ENCODE results near the gene SLC26A9.
A peak's percentile ranks its signal among the peaks of the same experiment; 100 is the strongest.

The SLC26A9 gene

GRCh38 chr1:205943245-205943644 is at the start of gene SLC26A9:
TSS of gene SLC26A9 (minus strand) at chr1:205943456. CDS start at chr1:205935820, 7,636 bp downstream.
- no peak for DNase-seq (ENCODE audit: low read depth)

GRCh38 chr1:205992218-205992882 is 49.1 kb upstream of the SLC26A9 start:
- DNase-seq (ENCODE audit: low read depth) = no peak
- TF ChIP-seq, protein P1, sequence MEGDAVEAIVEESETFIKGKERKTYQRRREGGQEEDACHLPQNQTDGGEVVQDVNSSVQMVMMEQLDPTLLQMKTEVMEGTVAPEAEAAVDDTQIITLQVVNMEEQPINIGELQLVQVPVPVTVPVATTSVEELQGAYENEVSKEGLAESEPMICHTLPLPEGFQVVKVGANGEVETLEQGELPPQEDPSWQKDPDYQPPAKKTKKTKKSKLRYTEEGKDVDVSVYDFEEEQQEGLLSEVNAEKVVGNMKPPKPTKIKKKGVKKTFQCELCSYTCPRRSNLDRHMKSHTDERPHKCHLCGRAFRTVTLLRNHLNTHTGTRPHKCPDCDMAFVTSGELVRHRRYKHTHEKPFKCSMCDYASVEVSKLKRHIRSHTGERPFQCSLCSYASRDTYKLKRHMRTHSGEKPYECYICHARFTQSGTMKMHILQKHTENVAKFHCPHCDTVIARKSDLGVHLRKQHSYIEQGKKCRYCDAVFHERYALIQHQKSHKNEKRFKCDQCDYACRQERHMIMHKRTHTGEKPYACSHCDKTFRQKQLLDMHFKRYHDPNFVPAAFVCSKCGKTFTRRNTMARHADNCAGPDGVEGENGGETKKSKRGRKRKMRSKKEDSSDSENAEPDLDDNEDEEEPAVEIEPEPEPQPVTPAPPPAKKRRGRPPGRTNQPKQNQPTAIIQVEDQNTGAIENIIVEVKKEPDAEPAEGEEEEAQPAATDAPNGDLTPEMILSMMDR (IDR thresholded peaks at IDR 0.05; ENCODE audit: low read length, missing control alignments) = no peak
- H3K4me3 ChIP-seq (replicated peaks; ENCODE audit: low read depth, low read length) = no peak overlapping the region

More at GRCh38 chr1:205943245-205943644, at the start of gene SLC26A9:
- no peak within 1 kb of the TSS for H3K4me3 ChIP-seq (replicated peaks; ENCODE audit: low read depth, low read length)
- TF ChIP-seq, protein P1 (IDR thresholded peaks at IDR 0.05; ENCODE audit: low read length, missing control alignments) = no peak

- H3K4me3 ChIP-seq (replicated peaks; ENCODE audit: low read depth, low read length) = no peak overlapping the region
- DNase-seq (ENCODE audit: low read depth) = peak; percentile 36
- TF ChIP-seq, protein P1 (IDR thresholded peaks at IDR 0.05; ENCODE audit: low read length, missing control alignments) = no peak
Observed at GRCh38 chr1:205991237-205991636, 48.0 kb upstream of the SLC26A9 start.

- DNase-seq (ENCODE audit: low read depth) = no peak
- no peak overlapping the region for H3K4me3 ChIP-seq (replicated peaks; ENCODE audit: low read depth, low read length)
- TF ChIP-seq, protein P1 (IDR thresholded peaks at IDR 0.05; ENCODE audit: low read length, missing control alignments) = no peak
Observed at GRCh38 chr1:205990226-205990625, 47.0 kb upstream of the SLC26A9 start.

DNA sequence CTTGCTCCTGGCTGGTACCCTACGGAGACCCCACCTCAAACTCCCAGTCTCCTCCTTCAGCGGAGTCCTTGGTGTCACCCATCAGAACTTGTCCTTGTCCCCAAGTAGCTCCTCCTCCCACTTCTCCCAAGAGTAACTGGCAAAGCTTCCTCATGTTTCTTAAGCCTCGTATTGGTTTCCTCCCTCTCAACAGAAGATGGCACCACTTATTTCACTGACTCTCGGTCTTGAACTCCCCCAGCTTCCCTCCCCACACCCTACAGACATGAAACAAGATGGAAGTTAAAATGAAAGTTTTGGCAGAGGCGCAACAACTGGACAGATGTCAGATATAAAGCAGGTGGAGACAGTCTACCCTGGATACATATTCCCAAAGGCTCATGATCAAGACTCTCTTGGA is 46.5 kb upstream of the SLC26A9 start:
- DNase-seq (ENCODE audit: low read depth) = no peak
- TF ChIP-seq, protein P1 (IDR thresholded peaks at IDR 0.05; ENCODE audit: low read length, missing control alignments) = no peak
- H3K4me3 ChIP-seq (replicated peaks; ENCODE audit: low read depth, low read length) = no peak overlapping the region

DNA sequence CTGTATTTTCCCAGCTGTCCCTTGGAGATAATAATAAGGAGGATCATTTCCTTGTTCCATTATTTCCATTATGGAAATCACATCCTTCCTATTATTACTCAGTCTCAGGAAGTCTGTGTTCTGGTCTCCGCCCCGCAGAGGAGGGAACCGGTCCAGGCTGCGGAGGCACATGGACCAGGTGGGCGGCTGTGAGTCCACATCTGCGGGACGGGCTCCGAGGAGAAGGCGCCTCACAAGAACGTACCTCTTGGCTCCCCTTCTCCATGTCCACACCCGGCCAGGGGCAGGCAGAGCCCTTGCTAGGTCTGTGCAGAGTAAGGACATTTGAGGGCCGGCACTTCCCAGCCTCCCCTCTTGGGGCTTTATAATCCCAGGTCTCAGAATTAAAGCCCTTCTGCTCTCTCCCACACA is 45.3 kb upstream of the SLC26A9 start:
- TF ChIP-seq, protein P1 (IDR thresholded peaks at IDR 0.05; ENCODE audit: low read length, missing control alignments) = no peak
- no peak overlapping the region for H3K4me3 ChIP-seq (replicated peaks; ENCODE audit: low read depth, low read length)
- no peak for DNase-seq (ENCODE audit: low read depth)

- DNase-seq (ENCODE audit: low read depth) = no peak
- TF ChIP-seq, protein P1 (IDR thresholded peaks at IDR 0.05; ENCODE audit: low read length, missing control alignments) = no peak
- no peak overlapping the region for H3K4me3 ChIP-seq (replicated peaks; ENCODE audit: low read depth, low read length)
Observed at GRCh38 chr1:205986861-205987260, 43.6 kb upstream of the SLC26A9 start.
